Ovary (tissue), 9 donors: Measurements from ENCODE around the gene CUL3. TPM values are rescaled to one million over a fixed set of nuclear protein-coding genes. Genes with fewer than 3 reads are reported as not detected.

Experiments used
- DNase-seq, 5 donors: peaks; one replicate each; pipeline ENCODE4 v3.0.0-alpha.2; 2019 to 2020
- H3K27ac ChIP-seq, 2 donors: fragments of 200-600 bp; one replicate each; pipeline versions ENCODE4 v1.5.1 to v1.8.0; 2019 to 2022
- H3K27me3 ChIP-seq: fragments of 200-600 bp; one replicate; pipeline ENCODE4 v1.8.0; 2022
- H3K36me3 ChIP-seq: fragments of 200-600 bp; sonication (generic); one replicate; pipeline ENCODE4 v1.5.1; 2019
- H3K4me1 ChIP-seq: one replicate; pipeline ENCODE4 v1.8.1; 2013; ENCODE audit warnings: mild to moderate bottlenecking, moderate library complexity; ENCODE audit not compliant: insufficient read depth
- H3K4me3 ChIP-seq: fragments of 200-600 bp; sonication (generic); one replicate; pipeline ENCODE4 v1.5.1; 2017
- H3K9me3 ChIP-seq, 2 donors: fragments of 200-600 bp in 1 of 2; sonication (generic) in 1 of 2; one replicate each; pipeline versions ENCODE4 v1.5.1 to v1.8.1; 2013 to 2019; ENCODE audit warnings: mild to moderate bottlenecking in 1 of 2, moderate library complexity in 1 of 2
- EP300 ChIP-seq: sonication (generic); formaldehyde crosslinking; IDR thresholded peaks from one replicate; pipeline ENCODE4 v1.6.1; 2017; ENCODE audit warnings: antibody characterized with exemption
- POLR2A ChIP-seq: fragments of 450-650 bp; IDR thresholded peaks from one replicate; pipeline ENCODE4 v1.6.1; 2017; ENCODE audit warnings: antibody characterized with exemption, mild to moderate bottlenecking, moderate library complexity
- WGBS, 3 donors: extraction: QIAGEN DNeasy Blood & Tissue Kit in 1 of 3; methylation state at CpG; one replicate each; pipeline versions ENCODE4 v1.1.5 to v1.1.7; 2013 to 2017; 5-methylcytosine and 5-hydroxymethylcytosine counted together
- intact Hi-C, 4 donors: fragments of 100-400 bp; cut with DNase I; formaldehyde crosslinking; loops; one replicate each; pipeline versions ENCODE4 v1.11.0 to v1.15.1; 2022 to 2023
- polyA plus RNA-seq, 2 donors: library from polyadenylated mRNA; stranded (reverse); fragments of 200-250 nt in 1 of 2; fragments of 350-450 nt in 1 of 2; fragmentation: Illumina TruSeq in 1 of 2; extraction: RNeasy Lipid Tissue Mini Kit (QIAGEN cat#74804) in 1 of 2; gene quantifications; one replicate each; pipeline ENCODE4 v1.2.3, GENCODE V29; 2013 to 2014
- total RNA-seq, 7 donors: library from RNA; depleted of rRNA in 2 of 7; stranded (reverse); fragments of >200 nt in 2 of 7; fragmentation: NEBNext Ultra II Directional in 3 of 7; extraction: Animal tissue kit (Norgen Biotek cat#: 25700) in 3 of 7; gene quantifications; one replicate each; pipeline versions ENCODE4 v1.1.0 to v1.2.4, GENCODE V29; 2016 to 2023
- TF ChIP-seq, protein P1 (sequence below), 3 donors: fragments of 450-650 bp in 2 of 3; fragments of 200-600 bp in 1 of 3; IDR thresholded peaks; one replicate each; pipeline versions ENCODE4 v1.5.1 to v1.8.0; 2016 to 2022; ENCODE audit warnings: antibody characterized with exemption in 3 of 3, mild to moderate bottlenecking in 1 of 3
- donor health status: DM: no; HTN: no; CAD: no; lungs with moderate emphysema.
- donor health status: DM: no; HTN: no; CAD: no.
- donor health status: Bipolar disorder and iron deficiency.
- donor health status: DM: yes; HTN: yes; CAD: no.
- donor health status: DM: no; HTN: no; CAD: no.
- donor health status: DM: yes; HTN: yes; CAD: no.

Gene CUL3
- total and polyA plus RNA-seq, 9 donors = 50.0 to 83.3 (median 66.3) TPM

DNA sequence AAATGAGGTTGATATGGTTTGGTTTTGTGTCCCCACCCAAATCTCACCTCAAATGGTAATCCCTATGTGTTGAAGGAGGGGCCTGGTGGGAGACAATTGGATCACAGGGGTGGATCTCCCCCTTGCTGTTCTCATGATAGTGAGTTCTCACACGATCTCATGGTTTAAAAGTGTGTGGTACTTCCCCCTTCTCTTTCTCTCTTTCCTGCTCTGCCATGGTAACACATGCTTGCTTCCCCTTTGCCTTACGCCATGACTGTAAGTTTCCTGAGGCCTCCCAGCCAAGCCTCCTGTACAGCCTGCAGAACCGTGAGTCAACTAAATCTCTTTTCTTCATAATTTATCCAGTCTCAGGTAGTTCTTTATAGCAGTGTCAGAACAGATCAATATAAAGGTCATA, 158.5 kb downstream of the CUL3 start:
- no peaks in the 10 kb centered on the region for H3K27me3 ChIP-seq
- TF ChIP-seq EP300 (no peak), POLR2A (no peak)
- TF ChIP-seq, protein P1, sequence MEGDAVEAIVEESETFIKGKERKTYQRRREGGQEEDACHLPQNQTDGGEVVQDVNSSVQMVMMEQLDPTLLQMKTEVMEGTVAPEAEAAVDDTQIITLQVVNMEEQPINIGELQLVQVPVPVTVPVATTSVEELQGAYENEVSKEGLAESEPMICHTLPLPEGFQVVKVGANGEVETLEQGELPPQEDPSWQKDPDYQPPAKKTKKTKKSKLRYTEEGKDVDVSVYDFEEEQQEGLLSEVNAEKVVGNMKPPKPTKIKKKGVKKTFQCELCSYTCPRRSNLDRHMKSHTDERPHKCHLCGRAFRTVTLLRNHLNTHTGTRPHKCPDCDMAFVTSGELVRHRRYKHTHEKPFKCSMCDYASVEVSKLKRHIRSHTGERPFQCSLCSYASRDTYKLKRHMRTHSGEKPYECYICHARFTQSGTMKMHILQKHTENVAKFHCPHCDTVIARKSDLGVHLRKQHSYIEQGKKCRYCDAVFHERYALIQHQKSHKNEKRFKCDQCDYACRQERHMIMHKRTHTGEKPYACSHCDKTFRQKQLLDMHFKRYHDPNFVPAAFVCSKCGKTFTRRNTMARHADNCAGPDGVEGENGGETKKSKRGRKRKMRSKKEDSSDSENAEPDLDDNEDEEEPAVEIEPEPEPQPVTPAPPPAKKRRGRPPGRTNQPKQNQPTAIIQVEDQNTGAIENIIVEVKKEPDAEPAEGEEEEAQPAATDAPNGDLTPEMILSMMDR (IDR thresholded peaks at IDR 0.05) = no peak
- H3K9me3 ChIP-seq = no peaks in the 10 kb centered on the region
- H3K27ac ChIP-seq = no peak overlapping the region
- 70 to 78% (median 76%) methylated on average over 3 of the region's 3 CpGs for WGBS, 3 donors
- no peak overlapping the region for H3K4me3 ChIP-seq
- no peaks in the 10 kb centered on the region for H3K36me3 ChIP-seq
- DNase-seq = no peak
- no peaks in the 10 kb centered on the region for H3K4me1 ChIP-seq
- intact Hi-C loops = no loop called here

DNA sequence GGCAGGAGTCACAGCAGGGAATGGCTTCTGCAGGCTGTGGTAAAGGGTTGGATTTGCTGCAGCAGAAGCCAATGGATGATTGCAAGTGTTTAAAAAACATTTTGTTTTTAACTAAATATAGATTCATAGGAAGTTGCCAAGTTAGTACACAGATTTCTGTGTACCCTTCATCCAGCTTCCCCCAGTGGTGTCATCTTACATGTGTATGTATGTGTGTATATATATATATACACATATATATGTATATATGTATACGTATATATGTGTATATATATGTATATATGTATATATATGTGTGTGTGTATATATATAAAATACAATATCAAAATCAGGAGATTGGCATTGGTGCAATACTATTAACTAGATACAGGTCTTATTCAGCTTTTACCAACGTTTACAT, 164.1 kb downstream of the CUL3 start:
- Histone ChIP-seq H3K9me3 (peaks cover 0 to 4% of the 10 kb centered on the region in 2 donors), H3K27ac (no peak overlapping the region), H3K4me1 (no peaks in the 10 kb centered on the region), H3K27me3 (no peaks in the 10 kb centered on the region), H3K4me3 (no peak overlapping the region), H3K36me3 (no peaks in the 10 kb centered on the region)
- no peak for TF ChIP-seq EP300
- TF ChIP-seq, protein P1 (IDR thresholded peaks at IDR 0.05) = no peak
- TF ChIP-seq POLR2A = no peak
- WGBS, 3 donors = 84 to 94% (median 89%) methylated on average over 2 of the region's 2 CpGs
- intact Hi-C loops = no loop called here
- DNase-seq = no peak

Other genes starting within 250 kb of the CUL3 start
- 1 to 10 TPM in 4 of 7 donors, under 1 TPM in 3; 0.11 to 1.5 (median 1.0) TPM for gene FAM124B, start 183.3 kb downstream of the CUL3 start, total RNA-seq
- 1 to 10 TPM; 2.7 to 3.0 TPM for gene FAM124B, start 183.3 kb downstream of the CUL3 start, polyA plus RNA-seq
- gene CCDC195, start 131.0 kb upstream of the CUL3 start, total RNA-seq = not detected
- not detected for gene CCDC195, start 131.0 kb upstream of the CUL3 start, polyA plus RNA-seq